A549 (cell line): ENCODE data around the gene MOB2. TPM values are rescaled to one million over a fixed set of nuclear protein-coding genes. Genes with fewer than 3 reads are reported as not detected.

Source experiments
- ATAC-seq, 2 experiments: fragments of 200-7000 bp in 1 of 2; fragments of >200 bp in 1 of 2; cut with Nextera tagmentation in 1 of 2; cut with Tn5 transposase in 1 of 2; 3 replicates each; pipeline versions ENCODE4 v1.8.0 to v1.9.1; 2018 to 2020; ENCODE audit warnings: mild to moderate bottlenecking in 1 of 2, moderate library complexity in 1 of 2
- CTCF ChIA-PET: fragments of 300-600 bp; sonication (Branson Sonifier 250); formaldehyde crosslinking; extraction: SDS; loops from one replicate; lab custom pipeline; 2021; ENCODE audit warnings: antibody characterized with exemption, inconsistent platforms; lab: Yijun Ruan, JAX
- POLR2A ChIA-PET: fragments of 350-600 bp; formaldehyde crosslinking; extraction: SDS; loops from one replicate; lab custom pipeline; 2021; ENCODE audit warnings: antibody characterized with exemption, inconsistent platforms; lab: Yijun Ruan, JAX
- DNase-seq, 2 experiments: peaks; one replicate each; pipeline versions ENCODE4 v3.0.0 to v3.0.0-alpha.2; 2011 to 2016; ENCODE audit warnings: low read depth in 1 of 2, low spot score in 1 of 2
- FAIRE-seq: peaks from 2 replicates; lab custom pipeline; 2011; peaks lifted over from hg19 to GRCh38; lab: Jason Lieb, UNC
- H3K27ac ChIP-seq, 2 experiments: fragments of >200 bp; sonication (Bioruptor Twin); formaldehyde crosslinking; 3 replicates each; pipeline ENCODE4 v1.5.1; 2016 to 2017
- H3K4me1 ChIP-seq: fragments of >200 bp; sonication (Bioruptor Twin); formaldehyde crosslinking; 3 replicates; pipeline ENCODE4 v1.6.1; 2016
- H3K4me2 ChIP-seq: fragments of >200 bp; sonication (Bioruptor Twin); formaldehyde crosslinking; 3 replicates; pipeline ENCODE4 v1.6.1; 2016
- H3K4me3 ChIP-seq: fragments of >200 bp; sonication (Bioruptor Twin); formaldehyde crosslinking; 3 replicates; pipeline ENCODE4 v1.5.1; 2016
- H3K9me3 ChIP-seq: fragments of >200 bp; sonication (Bioruptor Twin); formaldehyde crosslinking; 3 replicates; pipeline ENCODE4 v1.6.1; 2016
- CEBPB ChIP-seq, 2 experiments: fragments of >200 bp in 1 of 2; sonication (Bioruptor Twin) in 1 of 2; formaldehyde crosslinking in 1 of 2; IDR thresholded peaks; 2 replicates each; pipeline ENCODE4 v1.6.1; 2012 to 2016
- CHD4 ChIP-seq: fragments of 200-600 bp; sonication (generic); IDR thresholded peaks from 2 replicates; pipeline ENCODE4 v1.6.1; 2016; ENCODE audit warnings: antibody characterized with exemption, mild to moderate bottlenecking, borderline replicate concordance
- FOXS1 ChIP-seq: fragments of 250-450 bp; sonication (Bioruptor Pico); IDR thresholded peaks from 2 replicates; pipeline ENCODE4 v1.5.0; 2020; ENCODE audit warnings: mild to moderate bottlenecking, moderate library complexity
- HOXA7 ChIP-seq: fragments of 250-450 bp; sonication (Bioruptor Pico); IDR thresholded peaks from 2 replicates; pipeline ENCODE4 v1.5.0; 2020; ENCODE audit warnings: mild to moderate bottlenecking, moderate library complexity
- JUN ChIP-seq, 2 experiments: fragments of >200 bp; sonication (Bioruptor Twin); formaldehyde crosslinking; IDR thresholded peaks; 2 replicates in 1 of 2; 3 replicates in 1 of 2; pipeline ENCODE4 v1.6.1; 2016 to 2017
- NR3C1 ChIP-seq: fragments of >200 bp; sonication (Bioruptor Twin); formaldehyde crosslinking; IDR thresholded peaks from 3 replicates; pipeline ENCODE4 v1.6.1; 2017
- PHF8 ChIP-seq: fragments of 200-600 bp; sonication (generic); IDR thresholded peaks from 2 replicates; pipeline ENCODE4 v1.6.1; 2016; ENCODE audit warnings: low read depth, mild to moderate bottlenecking, antibody characterized with exemption, moderate library complexity, borderline replicate concordance
- RAD21 ChIP-seq, 2 experiments: fragments of >200 bp in 1 of 2; sonication (Bioruptor Twin) in 1 of 2; formaldehyde crosslinking in 1 of 2; IDR thresholded peaks in 1 of 2; conservative IDR thresholded peaks in 1 of 2; 2 replicates in 1 of 2; 3 replicates in 1 of 2; pipeline ENCODE4 v1.6.1; 2012 to 2018; ENCODE audit warnings: inconsistent platforms in 1 of 2
- RNF2 ChIP-seq: fragments of 200-600 bp; sonication (generic); IDR thresholded peaks from 2 replicates; pipeline ENCODE4 v1.6.1; 2016; ENCODE audit warnings: low read depth, mild to moderate bottlenecking, antibody characterized with exemption, moderate library complexity, borderline replicate concordance
- TFCP2L1 ChIP-seq: fragments of 250-450 bp; sonication (Bioruptor Pico); IDR thresholded peaks from 2 replicates; pipeline ENCODE4 v1.5.0; 2021; ENCODE audit warnings: mild to moderate bottlenecking
- TP53 ChIP-seq: fragments of 250-450 bp; sonication (Bioruptor Pico); IDR thresholded peaks from 2 replicates; pipeline ENCODE4 v1.5.0; 2021; ENCODE audit warnings: mild to moderate bottlenecking, moderate library complexity
- ZC3H11A ChIP-seq: fragments of 450-650 bp; IDR thresholded peaks from 2 replicates; pipeline ENCODE4 v1.6.1; 2014; ENCODE audit warnings: antibody characterized with exemption, mild to moderate bottlenecking
- ZFP36 ChIP-seq: fragments of 450-650 bp; IDR thresholded peaks from 2 replicates; pipeline ENCODE4 v1.6.1; 2014; ENCODE audit warnings: borderline replicate concordance; ENCODE audit not compliant: partially characterized antibody
- ZNF302 ChIP-seq: fragments of 250-450 bp; sonication (Bioruptor Pico); IDR thresholded peaks from 2 replicates; pipeline ENCODE4 v1.9.0; 2021; ENCODE audit warnings: inconsistent platforms, mild to moderate bottlenecking, moderate library complexity
- WGBS: methylation state at CpG from one replicate; pipeline ENCODE4 v1.1.6; 2017; ENCODE audit errors: missing lambda C conversion rate; 5-methylcytosine and 5-hydroxymethylcytosine counted together
- polyA plus RNA-seq, 4 experiments: library from polyadenylated mRNA; depleted of rRNA in 3 of 4; stranded (reverse); fragments of >200 nt; fragmentation: RNase III in 1 of 4; extraction: RNeasy Plus Mini Kit Qiagen cat#74134 plus additional on column Dnase treatment in 1 of 4; gene quantifications; 2 replicates in 3 of 4; 3 replicates in 1 of 4; pipeline ENCODE4 v1.2.3, GENCODE V29; 2011 to 2017
- TF ChIP-seq, protein P1 (sequence below): IDR thresholded peaks from 2 replicates; pipeline ENCODE4 v1.6.1; 2012
- TF ChIP-seq, protein P2 (sequence below): fragments of >200 bp; sonication (Bioruptor Twin); formaldehyde crosslinking; IDR thresholded peaks from 3 replicates; pipeline ENCODE4 v1.5.1; 2016
- TF ChIP-seq, protein P3 (sequence below): fragments of 250-450 bp; sonication (Bioruptor Pico); IDR thresholded peaks from 2 replicates; pipeline ENCODE4 v1.5.0; 2021; ENCODE audit warnings: mild to moderate bottlenecking, moderate library complexity, borderline replicate concordance

Gene MOB2
- polyA plus RNA-seq, 2 of the 4 experiments (the other 2 are of a cell fraction), result 25.4 to 38.2 TPM

GRCh38 chr11:1440496-1440895 lies 46.1 kb downstream of the MOB2 start:
- FAIRE-seq (no peak), DNase-seq (no peak), ATAC-seq (no peak)
- ChIA-PET CTCF (interaction anchor here (1.0 kb wide), 1 partner anchor 76 kb away, joined by 3 read pairs; no protein-coding TSS in a partner anchor), POLR2A (no interaction called here)
- Histone ChIP-seq H3K9me3 (no peaks in the 10 kb centered on the region), H3K4me2 (no peak overlapping the region), H3K27ac (no peak overlapping the region), H3K4me1 (peaks cover 12% of the 10 kb centered on the region; the same call in 2 of the 3 replicates), H3K4me3 (no peak overlapping the region)
- TF ChIP-seq PHF8 (no peak), ZNF302 (CRISPR knock-in tag) (no peak), TFCP2L1 (no peak), RAD21 (conservative IDR thresholded peaks at IDR 0.05 in 1 of 2, IDR thresholded peaks at IDR 0.05 in 1 of 2) (no peak), CHD4 (no peak), ZFP36 (no peak), FOXS1 (CRISPR knock-in tag) (no peak), TP53 (CRISPR knock-in tag) (no peak), ZC3H11A (no peak)
- TF ChIP-seq, protein P1, sequence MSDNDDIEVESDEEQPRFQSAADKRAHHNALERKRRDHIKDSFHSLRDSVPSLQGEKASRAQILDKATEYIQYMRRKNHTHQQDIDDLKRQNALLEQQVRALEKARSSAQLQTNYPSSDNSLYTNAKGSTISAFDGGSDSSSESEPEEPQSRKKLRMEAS, result no peak
- WGBS, result 95% methylated on average over 11 of the region's 12 CpGs

DNA sequence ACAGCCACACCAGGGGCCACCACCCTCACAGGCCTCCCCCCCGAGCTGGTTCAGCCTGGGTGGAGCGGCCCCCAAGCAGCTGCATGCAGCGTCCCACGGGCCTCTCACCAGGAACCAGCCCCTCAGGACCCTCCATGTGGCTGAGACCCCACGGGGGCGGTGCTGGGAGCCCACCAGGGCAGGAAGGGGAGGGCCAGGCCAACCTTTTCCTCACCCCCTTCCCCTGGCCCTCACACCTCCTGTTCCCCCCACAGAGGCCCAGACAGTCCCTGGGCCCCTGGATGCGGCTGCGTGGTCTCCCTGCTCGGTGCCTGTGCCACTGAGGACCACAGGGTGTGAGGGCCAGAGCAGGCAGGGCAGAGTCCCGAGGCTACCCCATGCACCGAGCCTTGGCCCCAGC lies 46.5 kb downstream of the MOB2 start:
- no peak overlapping the region for H3K4me3 ChIP-seq
- no peak overlapping the region for H3K4me2 ChIP-seq
- no peak for ATAC-seq
- DNase-seq, result no peak
- WGBS, result 89% methylated on average over 5 of the region's 11 CpGs
- H3K9me3 ChIP-seq, result no peaks in the 10 kb centered on the region
- TF ChIP-seq JUN (IDR thresholded peaks at IDR 0.05) (no peak), CEBPB (IDR thresholded peaks at IDR 0.05) (no peak), NR3C1 (no peak), RNF2 (no peak), FOXS1 (CRISPR knock-in tag) (no peak), TP53 (CRISPR knock-in tag) (no peak)
- TF ChIP-seq, protein P2, sequence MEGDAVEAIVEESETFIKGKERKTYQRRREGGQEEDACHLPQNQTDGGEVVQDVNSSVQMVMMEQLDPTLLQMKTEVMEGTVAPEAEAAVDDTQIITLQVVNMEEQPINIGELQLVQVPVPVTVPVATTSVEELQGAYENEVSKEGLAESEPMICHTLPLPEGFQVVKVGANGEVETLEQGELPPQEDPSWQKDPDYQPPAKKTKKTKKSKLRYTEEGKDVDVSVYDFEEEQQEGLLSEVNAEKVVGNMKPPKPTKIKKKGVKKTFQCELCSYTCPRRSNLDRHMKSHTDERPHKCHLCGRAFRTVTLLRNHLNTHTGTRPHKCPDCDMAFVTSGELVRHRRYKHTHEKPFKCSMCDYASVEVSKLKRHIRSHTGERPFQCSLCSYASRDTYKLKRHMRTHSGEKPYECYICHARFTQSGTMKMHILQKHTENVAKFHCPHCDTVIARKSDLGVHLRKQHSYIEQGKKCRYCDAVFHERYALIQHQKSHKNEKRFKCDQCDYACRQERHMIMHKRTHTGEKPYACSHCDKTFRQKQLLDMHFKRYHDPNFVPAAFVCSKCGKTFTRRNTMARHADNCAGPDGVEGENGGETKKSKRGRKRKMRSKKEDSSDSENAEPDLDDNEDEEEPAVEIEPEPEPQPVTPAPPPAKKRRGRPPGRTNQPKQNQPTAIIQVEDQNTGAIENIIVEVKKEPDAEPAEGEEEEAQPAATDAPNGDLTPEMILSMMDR, result no peak
- CTCF ChIA-PET, result interaction anchor here (0.6 to 1.0 kb wide), 2 partner anchors 76 to 755 kb away, joined by 3 read pairs; no protein-coding TSS in a partner anchor
- no peak for FAIRE-seq
- H3K4me1 ChIP-seq, result peaks cover 12% of the 10 kb centered on the region; the same call in 2 of the 3 replicates
- H3K27ac ChIP-seq, result no peak overlapping the region
- POLR2A ChIA-PET, result no interaction called here

GRCh38 chr11:1439341-1439740 lies 47.2 kb downstream of the MOB2 start:
- CTCF ChIA-PET, result no interaction called here
- H3K4me2 ChIP-seq, result no peak overlapping the region
- H3K27ac ChIP-seq, result no peak overlapping the region

More at GRCh38 chr11:1439341-1439740, 47.2 kb downstream of the MOB2 start:
- DNase-seq (no peak), ATAC-seq (no peak), FAIRE-seq (no peak)
- peaks cover 12% of the 10 kb centered on the region; the same call in 2 of the 3 replicates for H3K4me1 ChIP-seq
- H3K4me3 ChIP-seq, result no peak overlapping the region
- TF ChIP-seq HOXA7 (no peak), PHF8 (no peak), CHD4 (no peak)
- TF ChIP-seq, protein P3, sequence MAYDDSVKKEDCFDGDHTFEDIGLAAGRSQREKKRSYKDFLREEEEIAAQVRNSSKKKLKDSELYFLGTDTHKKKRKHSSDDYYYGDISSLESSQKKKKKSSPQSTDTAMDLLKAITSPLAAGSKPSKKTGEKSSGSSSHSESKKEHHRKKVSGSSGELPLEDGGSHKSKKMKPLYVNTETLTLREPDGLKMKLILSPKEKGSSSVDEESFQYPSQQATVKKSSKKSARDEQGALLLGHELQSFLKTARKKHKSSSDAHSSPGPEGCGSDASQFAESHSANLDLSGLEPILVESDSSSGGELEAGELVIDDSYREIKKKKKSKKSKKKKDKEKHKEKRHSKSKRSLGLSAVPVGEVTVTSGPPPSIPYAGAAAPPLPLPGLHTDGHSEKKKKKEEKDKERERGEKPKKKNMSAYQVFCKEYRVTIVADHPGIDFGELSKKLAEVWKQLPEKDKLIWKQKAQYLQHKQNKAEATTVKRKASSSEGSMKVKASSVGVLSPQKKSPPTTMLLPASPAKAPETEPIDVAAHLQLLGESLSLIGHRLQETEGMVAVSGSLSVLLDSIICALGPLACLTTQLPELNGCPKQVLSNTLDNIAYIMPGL, result no peak
- POLR2A ChIA-PET, result no interaction called here
- 94% methylated on average over 4 of the region's 11 CpGs for WGBS
- H3K9me3 ChIP-seq, result no peaks in the 10 kb centered on the region
